HAP-1 (cell line): ENCODE measurements around the gene TCF25.

Experiments used
- DNase-seq, 2 experiments: peaks; one replicate each; pipeline ENCODE4 v3.0.0-alpha.2; 2016 to 2020; ENCODE audit warnings: low spot score in 2 of 2
- H3K27me3 ChIP-seq: fragments of 250-450 bp; sonication (Bioruptor Pico); 2 replicates; pipeline ENCODE4 v1.5.1; 2020; ENCODE audit warnings: low read depth, mild to moderate bottlenecking, moderate library complexity
- H3K36me3 ChIP-seq: fragments of 250-450 bp; sonication (Bioruptor Pico); replicated peaks from 2 replicates; pipeline ENCODE4 v1.5.1; 2020; ENCODE audit warnings: mild to moderate bottlenecking
- H3K4me1 ChIP-seq: fragments of 250-450 bp; sonication (Bioruptor Pico); 2 replicates; pipeline ENCODE4 v1.5.1; 2020; ENCODE audit warnings: mild to moderate bottlenecking
- H3K4me3 ChIP-seq: fragments of 250-450 bp; sonication (Bioruptor Pico); 2 replicates; pipeline ENCODE4 v1.5.1; 2020; ENCODE audit warnings: mild to moderate bottlenecking, moderate library complexity
- H3K9me3 ChIP-seq: fragments of 250-450 bp; sonication (Bioruptor Pico); 2 replicates; pipeline ENCODE4 v1.5.1; 2020; ENCODE audit warnings: mild to moderate bottlenecking, moderate library complexity
- in situ Hi-C: fragments of 300-500 bp; cut with MboI; formaldehyde crosslinking; loops from 3 replicates; pipeline ENCODE4 v1.14.3; 2020; ENCODE audit warnings: low sequenced_read_pairs, inconsistent platforms, mixed read lengths

TCF25 gene

GRCh38 chr16:89898201-89898967 lies 25.0 kb downstream of the TCF25 start:
- Histone ChIP-seq H3K27me3 (no peaks in the 10 kb centered on the region), H3K4me3 (no peak overlapping the region), H3K9me3 (no peaks in the 10 kb centered on the region), H3K4me1 (no peaks in the 10 kb centered on the region), H3K36me3 (peaks cover 51% of the 10 kb centered on the region)
- no peak for DNase-seq
- in situ Hi-C loops, result no loop called here

GRCh38 chr16:89899879-89900481 lies 26.6 kb downstream of the TCF25 start:
- in situ Hi-C loops, result no loop called here
- Histone ChIP-seq H3K4me3 (no peak overlapping the region), H3K27me3 (no peaks in the 10 kb centered on the region), H3K9me3 (no peaks in the 10 kb centered on the region), H3K4me1 (no peaks in the 10 kb centered on the region), H3K36me3 (peaks cover 51% of the 10 kb centered on the region)
- no peak for DNase-seq

GRCh38 chr16:89900885-89901284 lies 27.5 kb downstream of the TCF25 start:
- Histone ChIP-seq H3K36me3 (peaks cover 50% of the 10 kb centered on the region), H3K4me1 (no peaks in the 10 kb centered on the region), H3K27me3 (no peaks in the 10 kb centered on the region), H3K4me3 (no peak overlapping the region), H3K9me3 (no peaks in the 10 kb centered on the region)
- no peak for DNase-seq
- in situ Hi-C loops, result no loop called here

GRCh38 chr16:89902980-89903379 lies 29.6 kb downstream of the TCF25 start:
- peaks cover 59% of the 10 kb centered on the region for H3K36me3 ChIP-seq

GRCh38 chr16:89903908-89904515 lies 30.6 kb downstream of the TCF25 start:
- Histone ChIP-seq H3K36me3 (peaks cover 53% of the 10 kb centered on the region), H3K27me3 (no peaks in the 10 kb centered on the region), H3K4me3 (no peak overlapping the region), H3K9me3 (no peaks in the 10 kb centered on the region), H3K4me1 (no peaks in the 10 kb centered on the region)
- in situ Hi-C loops, result no loop called here
- no peak for DNase-seq

More at GRCh38 chr16:89902980-89903379, 29.6 kb downstream of the TCF25 start:
- H3K9me3 ChIP-seq, result no peaks in the 10 kb centered on the region
- in situ Hi-C loops, result no loop called here
- H3K4me3 ChIP-seq, result no peak overlapping the region
- DNase-seq, result no peak
- no peaks in the 10 kb centered on the region for H3K4me1 ChIP-seq
- H3K27me3 ChIP-seq, result no peaks in the 10 kb centered on the region

- in situ Hi-C loops, result no loop called here
- peaks cover 49% of the 10 kb centered on the region for H3K36me3 ChIP-seq
- H3K4me1 ChIP-seq, result no peaks in the 10 kb centered on the region
These were observed 31.5 kb downstream of the TCF25 start for GRCh38 chr16:89904606-89905510.

GRCh38 chr16:89905511-89906139 lies 32.2 kb downstream of the TCF25 start:
- DNase-seq, result no peak
- peaks cover 54% of the 10 kb centered on the region for H3K36me3 ChIP-seq
- H3K27me3 ChIP-seq, result no peaks in the 10 kb centered on the region
- in situ Hi-C loops, result no loop called here
- H3K4me3 ChIP-seq, result no peak overlapping the region
- H3K9me3 ChIP-seq, result no peaks in the 10 kb centered on the region
- H3K4me1 ChIP-seq, result no peaks in the 10 kb centered on the region

More at GRCh38 chr16:89904606-89905510, 31.5 kb downstream of the TCF25 start:
- no peak overlapping the region for H3K4me3 ChIP-seq
- H3K27me3 ChIP-seq, result no peaks in the 10 kb centered on the region
- no peaks in the 10 kb centered on the region for H3K9me3 ChIP-seq
- DNase-seq, result no peak

- H3K4me1 ChIP-seq, result no peaks in the 10 kb centered on the region
- no peaks in the 10 kb centered on the region for H3K27me3 ChIP-seq
- H3K4me3 ChIP-seq, result no peak overlapping the region
- in situ Hi-C loops, result no loop called here
- no peaks in the 10 kb centered on the region for H3K9me3 ChIP-seq
- no peak for DNase-seq
- peaks cover 57% of the 10 kb centered on the region for H3K36me3 ChIP-seq
These were observed 33.0 kb downstream of the TCF25 start for GRCh38 chr16:89906140-89907025.

- Histone ChIP-seq H3K4me1 (no peaks in the 10 kb centered on the region), H3K36me3 (peaks cover 60% of the 10 kb centered on the region), H3K27me3 (no peaks in the 10 kb centered on the region), H3K9me3 (no peaks in the 10 kb centered on the region), H3K4me3 (no peak overlapping the region)
- in situ Hi-C loops, result no loop called here
- DNase-seq, result no peak
These were observed 33.8 kb downstream of the TCF25 start for GRCh38 chr16:89907055-89907814.

- peaks cover 61% of the 10 kb centered on the region for H3K36me3 ChIP-seq
- in situ Hi-C loops, result no loop called here
These were observed 34.8 kb downstream of the TCF25 start for GRCh38 chr16:89908236-89908635.

GRCh38 chr16:89909777-89910716 lies 36.7 kb downstream of the TCF25 start:
- Histone ChIP-seq H3K9me3 (no peaks in the 10 kb centered on the region), H3K4me3 (no peak overlapping the region), H3K27me3 (no peaks in the 10 kb centered on the region), H3K4me1 (no peaks in the 10 kb centered on the region), H3K36me3 (peaks cover 47% of the 10 kb centered on the region)
- DNase-seq, result peak; percentile 41 to 84
- in situ Hi-C loops, result no loop called here

More at GRCh38 chr16:89908236-89908635, 34.8 kb downstream of the TCF25 start:
- Histone ChIP-seq H3K4me3 (no peak overlapping the region), H3K4me1 (no peaks in the 10 kb centered on the region), H3K9me3 (no peaks in the 10 kb centered on the region), H3K27me3 (no peaks in the 10 kb centered on the region)
- DNase-seq, result no peak
